ENCODE measurements around the gene HDAC8. TPM values are rescaled to one million over a fixed set of nuclear protein-coding genes. Genes with fewer than 3 reads are reported as not detected.

The HDAC8 gene
- total RNA-seq, 2 experiments from 2014 or later: 32.5 to 40.0 TPM

- CTCF ChIA-PET (ENCODE audit: unreplicated experiment): no interaction called here
- H3K4me3 ChIP-seq (ENCODE audit: low read depth, low read length, poor library complexity, severe bottlenecking): no peak overlapping the region
- intact Hi-C loops (cut with micrococcal nuclease; ENCODE audit: unreplicated experiment): no loop called here
These were observed 225.3 kb downstream of the HDAC8 start for GRCh38 chrX:72347366-72347765.

GRCh38 chrX:72346302-72346949, 226.2 kb downstream of the HDAC8 start:
- Histone ChIP-seq H3K79me2 (ENCODE audit: insufficient read depth, low read depth, low read length) (no peaks in the 10 kb centered on the region), H3K9me2 (ENCODE audit: insufficient read depth, low read length) (no peaks in the 10 kb centered on the region), H4K20me1 (ENCODE audit: insufficient read depth, low read length) (no peaks in the 10 kb centered on the region), H3K27ac (ENCODE audit: low read depth, low read length, poor library complexity, severe bottlenecking) (no peak overlapping the region), H3K4me2 (ENCODE audit: low read length) (no peak overlapping the region), H3K9me3 (ENCODE audit: low read length) (no peaks in the 10 kb centered on the region), H3K4me1 (ENCODE audit: insufficient read depth, low read length, poor library complexity, severe bottlenecking) (no peaks in the 10 kb centered on the region), H2AFZ (ENCODE audit: low read length) (no peak overlapping the region), H3K4me3 (ENCODE audit: low read depth, low read length, poor library complexity, severe bottlenecking) (no peak overlapping the region), H3K36me3 (ENCODE audit: insufficient read depth, low read length) (no peaks in the 10 kb centered on the region)
- CTCF ChIA-PET (ENCODE audit: unreplicated experiment): no interaction called here
- POLR2A ChIA-PET: no interaction called here
- intact Hi-C loops (cut with micrococcal nuclease; ENCODE audit: unreplicated experiment): no loop called here
- no peak for DNase-seq (ENCODE audit: low spot score)
- no peak for TF ChIP-seq CTCF (conservative IDR thresholded peaks at IDR 0.05; ENCODE audit: low read length)
- TF ChIP-seq EZH2phosphoT487 (IDR thresholded peaks at IDR 0.05; ENCODE audit: borderline replicate concordance, low read depth, low read length): no peak
- BruUV-seq (replicated peaks): no TSS peak

More at GRCh38 chrX:72347366-72347765, 225.3 kb downstream of the HDAC8 start:
- no peak for TF ChIP-seq CTCF (conservative IDR thresholded peaks at IDR 0.05; ENCODE audit: low read length)
- TF ChIP-seq EZH2phosphoT487 (IDR thresholded peaks at IDR 0.05; ENCODE audit: borderline replicate concordance, low read depth, low read length): no peak
- no peaks in the 10 kb centered on the region for H4K20me1 ChIP-seq (ENCODE audit: insufficient read depth, low read length)
- H3K4me2 ChIP-seq (ENCODE audit: low read length): no peak overlapping the region
- POLR2A ChIA-PET: no interaction called here
- no peaks in the 10 kb centered on the region for H3K79me2 ChIP-seq (ENCODE audit: insufficient read depth, low read depth, low read length)
- H3K9me2 ChIP-seq (ENCODE audit: insufficient read depth, low read length): no peaks in the 10 kb centered on the region
- no peaks in the 10 kb centered on the region for H3K9me3 ChIP-seq (ENCODE audit: low read length)
- no peak overlapping the region for H3K27ac ChIP-seq (ENCODE audit: low read depth, low read length, poor library complexity, severe bottlenecking)
- no peak overlapping the region for H2AFZ ChIP-seq (ENCODE audit: low read length)
- no TSS peak for BruUV-seq (replicated peaks)
- no peaks in the 10 kb centered on the region for H3K36me3 ChIP-seq (ENCODE audit: insufficient read depth, low read length)
- no peaks in the 10 kb centered on the region for H3K4me1 ChIP-seq (ENCODE audit: insufficient read depth, low read length, poor library complexity, severe bottlenecking)
- DNase-seq (ENCODE audit: low spot score): no peak

GRCh38 chrX:72340626-72341025, 232.0 kb downstream of the HDAC8 start:
- Histone ChIP-seq H4K20me1 (ENCODE audit: insufficient read depth, low read length) (no peaks in the 10 kb centered on the region), H3K79me2 (ENCODE audit: insufficient read depth, low read depth, low read length) (no peaks in the 10 kb centered on the region), H3K27ac (ENCODE audit: low read depth, low read length, poor library complexity, severe bottlenecking) (no peak overlapping the region), H3K4me3 (ENCODE audit: low read depth, low read length, poor library complexity, severe bottlenecking) (no peak overlapping the region), H3K36me3 (ENCODE audit: insufficient read depth, low read length) (no peaks in the 10 kb centered on the region), H3K9me3 (ENCODE audit: low read length) (no peaks in the 10 kb centered on the region), H3K4me2 (ENCODE audit: low read length) (no peak overlapping the region), H3K4me1 (ENCODE audit: insufficient read depth, low read length, poor library complexity, severe bottlenecking) (no peaks in the 10 kb centered on the region), H3K9me2 (ENCODE audit: insufficient read depth, low read length) (no peaks in the 10 kb centered on the region), H2AFZ (ENCODE audit: low read length) (no peak overlapping the region)
- CTCF ChIA-PET (ENCODE audit: unreplicated experiment): no interaction called here
- DNase-seq (ENCODE audit: low spot score): no peak
- no TSS peak for BruUV-seq (replicated peaks)
- POLR2A ChIA-PET: interaction anchor here (0.6 kb wide), 1 partner anchor 126 kb away, joined by 3 read pairs; no protein-coding TSS in a partner anchor
- intact Hi-C loops (cut with micrococcal nuclease; ENCODE audit: unreplicated experiment): no loop called here
- TF ChIP-seq CTCF (conservative IDR thresholded peaks at IDR 0.05; ENCODE audit: low read length): no peak
- TF ChIP-seq EZH2phosphoT487 (IDR thresholded peaks at IDR 0.05; ENCODE audit: borderline replicate concordance, low read depth, low read length): no peak

Measured in OCI-LY7 (cell line).